CD4-positive, alpha-beta T cell treated with Interferon gamma for 1 hour (primary cell): ENCODE results near the gene MDP1.

Experiments
- DNase-seq: peaks from one replicate; pipeline ENCODE4 v3.0.0-alpha.2; 2020

The MDP1 gene

GRCh38 chr14:24215495-24216344 is at the start of gene MDP1:
TSS of gene MDP1 (minus strand) at chr14:24216066. CDS start at chr14:24215955, 111 bp downstream.
- DNase-seq: peak; percentile 90

- no peak for DNase-seq
These were observed 48.4 kb upstream of the MDP1 start for GRCh38 chr14:24264298-24264697.

GRCh38 chr14:24263848-24264247 is 48.0 kb upstream of the MDP1 start:
- DNase-seq: no peak

- no peak for DNase-seq
These were observed 47.2 kb upstream of the MDP1 start, which contains the start of gene TGM1 for GRCh38 chr14:24262821-24263733. TSS of gene TGM1 (minus strand) at chr14:24263177. CDS start at chr14:24262352, 825 bp downstream.

- DNase-seq: no peak
These were observed 46.1 kb upstream of the MDP1 start for GRCh38 chr14:24261969-24262327.

- no peak for DNase-seq
These were observed 45.5 kb upstream of the MDP1 start for GRCh38 chr14:24261256-24261968.

GRCh38 chr14:24260780-24261157 is 44.9 kb upstream of the MDP1 start:
- DNase-seq: no peak

- no peak for DNase-seq
These were observed 44.3 kb upstream of the MDP1 start for GRCh38 chr14:24260026-24260779.

GRCh38 chr14:24259282-24260025 is 43.6 kb upstream of the MDP1 start:
- no peak for DNase-seq

GRCh38 chr14:24258548-24259265 is 42.8 kb upstream of the MDP1 start:
- no peak for DNase-seq

- no peak for DNase-seq
These were observed 42.3 kb upstream of the MDP1 start for GRCh38 chr14:24258119-24258518.

GRCh38 chr14:24256960-24257359 is 41.1 kb upstream of the MDP1 start:
- DNase-seq: no peak

- no peak for DNase-seq
These were observed 40.3 kb upstream of the MDP1 start for GRCh38 chr14:24255931-24256711.

GRCh38 chr14:24255438-24255837 is 39.6 kb upstream of the MDP1 start:
- DNase-seq: no peak

- no peak for DNase-seq
These were observed 38.9 kb upstream of the MDP1 start for GRCh38 chr14:24254630-24255392.

- no peak for DNase-seq
These were observed 38.1 kb upstream of the MDP1 start for GRCh38 chr14:24253936-24254335.

GRCh38 chr14:24252289-24253124 is 36.6 kb upstream of the MDP1 start:
- no peak for DNase-seq

- DNase-seq: no peak
These were observed 36.0 kb upstream of the MDP1 start for GRCh38 chr14:24251880-24252288.
